ENCODE data around the gene TOR1B.

Gene TOR1B

GRCh38 chr9:129845373-129845772 lies 42.4 kb downstream of the TOR1B start:
- DNase-seq (ENCODE audit: low read depth), result no peak
- no peak overlapping the region for H3K4me3 ChIP-seq (ENCODE audit: low read length)
- no peak for TF ChIP-seq CTCF (IDR thresholded peaks at IDR 0.05; ENCODE audit: insufficient read depth, low read depth, low read length, missing control alignments)

GRCh38 chr9:129848712-129849441 lies 45.9 kb downstream of the TOR1B start:
- H3K4me3 ChIP-seq (ENCODE audit: low read length), result no peak overlapping the region
- no peak for TF ChIP-seq CTCF (IDR thresholded peaks at IDR 0.05; ENCODE audit: insufficient read depth, low read depth, low read length, missing control alignments)
- no peak for DNase-seq (ENCODE audit: low read depth)

GRCh38 chr9:129849901-129850300 lies 46.9 kb downstream of the TOR1B start:
- H3K4me3 ChIP-seq (ENCODE audit: low read length), result no peak overlapping the region
- no peak for DNase-seq (ENCODE audit: low read depth)
- no peak for TF ChIP-seq CTCF (IDR thresholded peaks at IDR 0.05; ENCODE audit: insufficient read depth, low read depth, low read length, missing control alignments)

GRCh38 chr9:129850821-129851550 lies 48.0 kb downstream of the TOR1B start:
- no peak for TF ChIP-seq CTCF (IDR thresholded peaks at IDR 0.05; ENCODE audit: insufficient read depth, low read depth, low read length, missing control alignments)
- no peak for DNase-seq (ENCODE audit: low read depth)
- H3K4me3 ChIP-seq (ENCODE audit: low read length), result no peak overlapping the region

GRCh38 chr9:129851821-129852220 lies 48.8 kb downstream of the TOR1B start:
- no peak overlapping the region for H3K4me3 ChIP-seq (ENCODE audit: low read length)
- no peak for DNase-seq (ENCODE audit: low read depth)
- no peak for TF ChIP-seq CTCF (IDR thresholded peaks at IDR 0.05; ENCODE audit: insufficient read depth, low read depth, low read length, missing control alignments)

GRCh38 chr9:129852579-129852978 lies 49.6 kb downstream of the TOR1B start:
- TF ChIP-seq CTCF (IDR thresholded peaks at IDR 0.05; ENCODE audit: insufficient read depth, low read depth, low read length, missing control alignments), result no peak
- DNase-seq (ENCODE audit: low read depth), result peak; percentile 44
- H3K4me3 ChIP-seq (ENCODE audit: low read length), result no peak overlapping the region

All from epithelial cell of esophagus (primary cell).